HG03558 (cell line): ENCODE results near the gene PTPRM.

ENCODE experiments used
- ATAC-seq: cut with Tn5 transposase; IDR thresholded peaks from one replicate; pipeline ENCODE4 v1.9.1; 2021; ENCODE audit warnings: moderate number of reproducible peaks; ENCODE audit not compliant: unreplicated experiment; ENCODE audit errors: extremely low read depth

PTPRM gene

GRCh38 chr18:8241731-8242130 is 674.6 kb downstream of the PTPRM start:
- ATAC-seq: no peak

GRCh38 chr18:8242151-8242696 is 675.1 kb downstream of the PTPRM start:
- no peak for ATAC-seq

- no peak for ATAC-seq
Observed at GRCh38 chr18:8247700-8248099, 680.6 kb downstream of the PTPRM start.

- no peak for ATAC-seq
Observed at GRCh38 chr18:8248576-8248975, 681.5 kb downstream of the PTPRM start.

GRCh38 chr18:8249811-8250210 is 682.7 kb downstream of the PTPRM start:
- ATAC-seq: no peak

- no peak for ATAC-seq
Observed at GRCh38 chr18:8252371-8252770, 685.3 kb downstream of the PTPRM start.

GRCh38 chr18:8253944-8254343 is 686.8 kb downstream of the PTPRM start:
- ATAC-seq: no peak

- ATAC-seq: no peak
Observed at GRCh38 chr18:8254654-8255053, 687.5 kb downstream of the PTPRM start.

GRCh38 chr18:8257851-8258434 is 690.8 kb downstream of the PTPRM start:
- no peak for ATAC-seq

GRCh38 chr18:8260319-8260718 is 693.2 kb downstream of the PTPRM start:
- no peak for ATAC-seq

- ATAC-seq: no peak
Observed at GRCh38 chr18:8260827-8261226, 693.7 kb downstream of the PTPRM start.

- no peak for ATAC-seq
Observed at GRCh38 chr18:8261651-8262091, 694.6 kb downstream of the PTPRM start.

- no peak for ATAC-seq
Observed at GRCh38 chr18:8262221-8262620, 695.1 kb downstream of the PTPRM start.

- ATAC-seq: no peak
Observed at GRCh38 chr18:8264116-8264515, 697.0 kb downstream of the PTPRM start.

- ATAC-seq: no peak
Observed at GRCh38 chr18:8264861-8265411, 697.8 kb downstream of the PTPRM start.

GRCh38 chr18:8272254-8272653 is 705.1 kb downstream of the PTPRM start:
- ATAC-seq: no peak

- ATAC-seq: no peak
Observed at GRCh38 chr18:8274370-8274769, 707.3 kb downstream of the PTPRM start.

- no peak for ATAC-seq
Observed at GRCh38 chr18:8276406-8276805, 709.3 kb downstream of the PTPRM start.

GRCh38 chr18:8277270-8277669 is 710.2 kb downstream of the PTPRM start:
- no peak for ATAC-seq

GRCh38 chr18:8279346-8279745 is 712.2 kb downstream of the PTPRM start:
- ATAC-seq: no peak

GRCh38 chr18:8279781-8280330 is 712.7 kb downstream of the PTPRM start:
- ATAC-seq: no peak
